Upper lobe of left lung (tissue), 4 donors: ENCODE data around the gene OR5AU1.

ENCODE experiments used
- CTCF ChIP-seq, 6 experiments: fragments of 450-650 bp in 4 of 6; fragments of 200-600 bp in 2 of 6; sonication (generic) in 2 of 6; IDR thresholded peaks; one replicate each; pipeline ENCODE4 v1.5.1; 2016 to 2019; ENCODE audit warnings: antibody characterized with exemption in 6 of 6
- POLR2A ChIP-seq, 4 donors: fragments of 450-650 bp; IDR thresholded peaks; one replicate each; pipeline ENCODE4 v1.5.1; 2016 to 2017; ENCODE audit warnings: antibody characterized with exemption in 4 of 4, mild to moderate bottlenecking in 2 of 4
- POLR2AphosphoS5 ChIP-seq, 2 donors: sonication (generic); formaldehyde crosslinking; IDR thresholded peaks; one replicate each; pipeline ENCODE4 v1.5.1; 2017; ENCODE audit warnings: antibody characterized with exemption in 2 of 2

- TF ChIP-seq CTCF (IDR thresholded peaks at IDR 0.05) (no peak), POLR2A (IDR thresholded peaks at IDR 0.05) (no peak), POLR2AphosphoS5 (IDR thresholded peaks at IDR 0.05) (no peak)
Observed at GRCh38 chr14:21155963-21156362, at the start of gene OR5AU1.
